Jurkat, Clone E6-1 (cell line): ENCODE results near the gene ATG9B.
"Not testable (repeated sequence)": the region's sequence is repeated elsewhere in the genome, so short reads cannot be mapped to it uniquely, and the experiment has no call there.

ENCODE experiments used
- DNase-seq: peaks from one replicate; pipeline ENCODE4 v3.0.0-alpha.2; 2011; ENCODE audit warnings: low read depth, low spot score
- H3K4me3 ChIP-seq: 2 replicates; pipeline ENCODE4 v1.5.1; 2011; ENCODE audit warnings: mild to moderate bottlenecking, low read length, control low read depth, moderate library complexity

The ATG9B gene

DNA sequence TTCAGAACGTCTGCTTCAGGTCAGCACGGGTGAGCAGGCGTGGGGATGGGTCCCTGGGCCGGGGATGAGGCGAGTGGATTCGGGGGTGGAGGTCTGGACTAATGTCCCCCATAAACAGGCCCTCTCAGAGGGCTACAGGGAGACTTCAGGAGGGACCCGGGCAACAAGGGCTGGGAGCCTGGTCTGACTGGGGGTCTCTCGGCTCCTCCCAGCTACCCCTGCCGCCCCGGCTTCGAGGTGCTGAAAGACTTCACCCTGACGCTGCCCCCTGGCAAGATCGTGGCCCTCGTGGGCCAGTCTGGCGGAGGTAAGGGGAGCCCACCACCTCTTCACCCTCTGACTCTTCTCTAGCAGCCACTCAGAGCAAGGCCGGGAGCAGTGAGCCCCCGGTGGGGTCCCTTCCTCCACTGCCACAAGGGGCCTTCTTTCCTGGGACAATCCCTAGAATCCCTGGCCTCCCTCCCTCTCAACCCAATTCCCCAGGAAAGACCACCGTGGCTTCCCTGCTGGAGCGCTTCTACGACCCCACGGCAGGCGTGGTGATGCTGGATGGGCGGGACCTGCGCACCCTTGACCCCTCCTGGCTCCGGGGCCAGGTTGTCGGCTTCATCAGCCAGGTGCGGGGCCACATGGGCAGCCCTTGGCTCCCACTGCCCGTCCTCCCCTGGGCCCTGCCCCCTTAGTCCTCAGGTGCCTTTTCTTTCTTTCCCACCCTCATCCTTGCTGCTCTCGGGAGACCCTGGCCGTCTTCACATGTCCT is 16.5 kb upstream of the ATG9B start:
- no peak for DNase-seq
- H3K4me3 ChIP-seq = no peak overlapping the region

GRCh38 chr7:151039850-151040548 is 15.7 kb upstream of the ATG9B start:
- DNase-seq = no peak
- no peak overlapping the region for H3K4me3 ChIP-seq

GRCh38 chr7:151038951-151039849 is 14.9 kb upstream of the ATG9B start:
- H3K4me3 ChIP-seq = no peak overlapping the region
- DNase-seq = no peak

GRCh38 chr7:151035902-151036301 is 11.6 kb upstream of the ATG9B start:
- DNase-seq = no peak
- H3K4me3 ChIP-seq = no peak overlapping the region

DNA sequence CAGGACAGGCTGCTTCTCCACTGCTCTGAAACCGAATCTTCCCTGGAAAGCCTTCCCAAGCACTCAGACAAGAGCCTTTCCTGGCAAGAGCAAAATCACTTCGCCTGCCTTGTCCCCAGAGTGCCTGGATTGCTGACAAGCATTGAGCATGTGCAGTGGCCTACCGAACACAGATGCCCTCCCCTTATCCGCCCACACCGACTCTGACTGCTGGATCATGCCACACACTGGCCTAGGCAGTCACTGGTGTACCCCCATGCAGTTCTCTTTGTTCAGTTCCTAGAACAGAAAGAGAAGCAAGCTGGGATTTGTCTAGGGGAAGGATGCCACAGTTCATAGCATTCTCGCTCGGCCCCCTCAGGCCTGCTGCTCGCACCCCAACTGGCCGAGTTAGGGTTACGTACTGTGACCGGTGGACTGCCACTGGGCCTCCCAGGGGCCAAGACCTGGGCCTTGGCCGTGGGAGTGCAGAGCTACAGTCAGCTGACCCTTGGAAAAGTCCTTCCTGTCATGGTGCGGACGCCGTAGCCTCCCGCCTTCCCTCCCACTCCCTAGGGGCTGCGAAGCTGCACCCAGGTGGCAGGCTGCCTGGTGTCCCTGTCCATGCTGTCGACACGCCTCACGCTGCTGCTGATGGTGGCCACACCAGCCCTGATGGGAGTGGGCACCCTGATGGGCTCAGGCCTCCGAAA is 10.9 kb upstream of the ATG9B start:
- H3K4me3 ChIP-seq = no peak overlapping the region
- DNase-seq = no peak

GRCh38 chr7:151034312-151035025 is 10.2 kb upstream of the ATG9B start:
- DNase-seq = no peak
- H3K4me3 ChIP-seq = no peak overlapping the region

DNA sequence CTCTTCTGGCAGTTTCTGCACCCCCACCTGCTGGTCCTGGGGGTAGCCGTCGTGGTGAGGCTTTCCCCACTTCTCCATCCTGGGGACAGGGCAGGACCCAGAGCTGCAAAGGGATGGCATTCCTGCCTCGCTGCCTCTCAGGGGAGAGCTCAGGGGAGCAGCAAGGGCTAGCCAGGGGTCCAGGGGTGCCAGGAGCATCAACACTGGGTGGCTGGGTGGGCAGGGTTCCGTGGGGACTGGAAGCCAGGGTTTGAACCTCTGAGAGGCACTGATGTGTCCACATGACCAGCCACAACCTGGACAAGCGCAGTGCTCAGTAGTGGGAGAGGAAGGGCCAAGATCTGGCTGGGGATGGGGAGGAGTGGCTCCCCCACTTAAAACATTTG is 9.6 kb upstream of the ATG9B start:
- no peak for DNase-seq

GRCh38 chr7:151032936-151033863 is 8.9 kb upstream of the ATG9B start:
- DNase-seq = no peak
- no peak overlapping the region for H3K4me3 ChIP-seq

More for the DNA sequence above, 9.6 kb upstream of the ATG9B start:
- H3K4me3 ChIP-seq = no peak overlapping the region

- no peak overlapping the region for H3K4me3 ChIP-seq
- DNase-seq = no peak
Observed at GRCh38 chr7:151031011-151031410, 6.7 kb upstream of the ATG9B start.

- no peak for DNase-seq
- H3K4me3 ChIP-seq = peak overlapping the region; percentile 82
Observed at GRCh38 chr7:151028948-151029501, 4.7 kb upstream of the ATG9B start.

DNA sequence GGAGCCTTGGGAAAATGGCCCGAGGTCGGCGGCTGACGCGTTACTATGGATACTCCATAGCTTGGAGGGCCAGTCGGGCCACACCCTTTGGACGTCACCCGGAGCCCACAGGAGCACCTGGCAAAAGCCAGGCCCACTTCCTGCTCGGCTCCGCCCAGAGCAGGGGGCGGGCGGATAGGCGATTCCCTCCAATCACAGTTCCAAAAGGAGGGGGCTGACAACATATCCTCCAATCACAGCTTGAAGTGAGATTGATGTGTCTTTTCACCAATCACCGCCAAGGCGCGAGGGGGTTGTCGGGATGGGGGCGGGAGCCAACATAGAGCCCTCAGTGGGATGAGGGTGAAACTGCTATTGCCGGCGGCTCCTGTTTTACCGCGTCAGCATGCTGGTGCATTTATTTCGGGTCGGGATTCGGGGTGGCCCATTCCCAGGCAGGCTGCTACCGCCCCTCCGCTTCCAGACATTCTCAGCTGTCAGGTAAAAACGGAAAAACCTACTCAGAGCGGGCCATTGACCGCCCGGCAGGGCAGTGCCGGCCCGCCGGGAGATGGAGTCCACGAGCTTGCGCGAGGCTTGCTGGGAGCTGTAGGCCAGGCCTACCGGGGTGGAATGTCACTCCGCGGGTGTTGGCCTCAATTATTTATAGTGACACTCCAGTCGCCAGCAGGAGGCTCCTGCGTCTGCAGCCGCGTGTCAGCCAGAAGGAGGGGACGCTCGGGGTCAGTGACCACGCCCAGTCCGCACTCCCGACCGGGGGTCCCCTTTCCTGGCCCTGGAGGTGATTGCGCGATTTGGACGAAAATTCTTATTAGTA is 4.0 kb upstream of the ATG9B start, which contains the start of gene ABCB8:
Gene ABCB8, plus strand, starts transcription at position 320 of the 817 bp plus-strand sequence. Its CDS starts 66 bp downstream, at position 386.
- DNase-seq = peak; percentile 98

DNA sequence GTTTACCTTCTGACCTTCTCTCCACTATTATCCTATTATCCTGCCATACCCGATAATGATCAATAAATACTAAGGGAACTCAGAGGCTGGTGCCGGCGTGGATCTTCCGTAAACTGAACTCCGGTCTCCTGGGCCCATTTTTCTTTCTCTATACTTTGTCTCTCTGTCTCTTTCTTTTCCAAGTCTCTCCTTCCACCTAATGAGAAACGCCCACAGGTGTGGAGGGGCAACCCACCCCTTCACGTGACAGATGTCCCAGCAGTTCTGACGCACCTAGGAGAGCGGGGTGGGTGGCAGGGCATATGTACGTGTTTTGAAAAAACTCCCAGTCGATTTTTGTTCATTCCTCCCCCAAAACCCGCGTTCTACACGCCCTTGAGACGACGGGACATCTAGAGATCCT is 3.4 kb upstream of the ATG9B start:
- H3K4me3 ChIP-seq = peak overlapping the region; percentile 82
- DNase-seq = not testable (repeated sequence)

More for the DNA sequence above, 4.0 kb upstream of the ATG9B start, which contains the start of gene ABCB8:
- peak within 1 kb of the TSS; percentile 82 for H3K4me3 ChIP-seq

DNA sequence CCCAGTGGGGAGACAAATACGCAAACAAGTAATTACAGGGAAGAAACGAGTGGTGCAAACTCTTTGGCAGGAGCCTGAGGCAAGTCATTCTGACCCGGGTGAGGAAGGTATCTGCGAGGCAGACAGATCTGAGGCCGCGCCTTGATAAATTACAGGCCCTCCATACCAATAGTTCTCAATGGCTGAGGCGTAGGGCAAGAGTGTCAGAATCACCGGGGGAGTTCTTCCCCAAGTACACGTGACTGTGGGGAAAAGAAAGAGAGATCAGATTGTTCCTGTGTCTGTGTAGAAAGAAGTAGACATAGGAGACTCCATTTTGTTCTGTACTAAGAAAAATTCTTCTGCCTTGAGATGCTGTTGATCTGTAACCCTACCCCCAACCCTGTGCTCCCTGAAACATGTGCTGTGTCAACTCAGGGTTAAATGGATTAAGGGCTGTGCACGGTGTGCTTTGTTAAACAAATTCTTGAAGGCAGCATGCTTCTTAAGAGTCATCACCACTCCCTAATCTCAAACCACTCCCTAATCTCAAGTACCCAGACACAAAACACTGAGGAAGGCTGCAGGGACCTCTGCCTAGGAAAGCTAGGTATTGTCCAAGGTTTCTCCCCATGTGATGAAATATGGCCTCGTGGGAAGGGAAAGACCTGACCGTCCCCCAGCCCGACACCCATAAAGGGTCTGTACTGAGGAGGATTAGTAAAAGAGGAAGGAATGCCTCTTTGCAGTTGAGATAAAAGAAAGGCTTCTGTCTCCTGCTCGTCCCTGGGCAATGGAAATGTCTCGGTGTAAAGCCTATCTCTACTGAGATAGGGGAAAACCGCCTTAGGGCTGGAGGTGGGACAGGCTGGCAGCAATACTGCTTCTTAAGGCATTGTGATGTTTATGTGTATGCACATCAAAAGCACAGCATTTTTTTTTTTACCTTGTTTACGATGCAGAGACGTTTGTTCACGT is 2.8 kb upstream of the ATG9B start:
- peak overlapping the region; percentile 82; the same call in 1 of the 2 replicates for H3K4me3 ChIP-seq
- DNase-seq = not testable (repeated sequence)

GRCh38 chr7:151025924-151026671 is 1.8 kb upstream of the ATG9B start:
- DNase-seq = no peak
- H3K4me3 ChIP-seq = no peak overlapping the region
